Prostate gland (tissue), 1 donor: ENCODE data around the gene MPL.

Experiments used
- POLR2A ChIP-seq: fragments of 450-650 bp; IDR thresholded peaks from one replicate; pipeline ENCODE4 v1.6.1; 2016; ENCODE audit warnings: antibody characterized with exemption, mild to moderate bottlenecking
- POLR2AphosphoS5 ChIP-seq: sonication (generic); formaldehyde crosslinking; IDR thresholded peaks from one replicate; pipeline ENCODE4 v1.6.1; 2017; ENCODE audit warnings: antibody characterized with exemption

GRCh38 chr1:43293176-43293575 is 44.4 kb upstream of the MPL start:
- TF ChIP-seq POLR2AphosphoS5: no peak
- no peak for TF ChIP-seq POLR2A
